LNCaP clone FGC (cell line): ENCODE results near the gene MARS2.
"Not testable (repeated sequence)": the region's sequence is repeated elsewhere in the genome, so short reads cannot be mapped to it uniquely, and the experiment has no call there.

Experiments used
- DNase-seq: peaks from one replicate; pipeline ENCODE4 v3.0.0-alpha.2; 2011; ENCODE audit warnings: low read depth
- H3K4me3 ChIP-seq: 2 replicates; pipeline ENCODE4 v1.5.1; 2011; ENCODE audit warnings: mild to moderate bottlenecking, low read depth, low read length, control low read depth
- TF ChIP-seq, protein P1 (sequence below): IDR thresholded peaks from 2 replicates; pipeline ENCODE4 v1.5.1; 2012; ENCODE audit warnings: mild to moderate bottlenecking; ENCODE audit not compliant: control insufficient read depth, insufficient read depth; ENCODE audit errors: extremely low read depth

Gene MARS2

GRCh38 chr2:197717863-197718262 is 12.7 kb downstream of the MARS2 start:
- no peak overlapping the region for H3K4me3 ChIP-seq
- TF ChIP-seq, protein P1, sequence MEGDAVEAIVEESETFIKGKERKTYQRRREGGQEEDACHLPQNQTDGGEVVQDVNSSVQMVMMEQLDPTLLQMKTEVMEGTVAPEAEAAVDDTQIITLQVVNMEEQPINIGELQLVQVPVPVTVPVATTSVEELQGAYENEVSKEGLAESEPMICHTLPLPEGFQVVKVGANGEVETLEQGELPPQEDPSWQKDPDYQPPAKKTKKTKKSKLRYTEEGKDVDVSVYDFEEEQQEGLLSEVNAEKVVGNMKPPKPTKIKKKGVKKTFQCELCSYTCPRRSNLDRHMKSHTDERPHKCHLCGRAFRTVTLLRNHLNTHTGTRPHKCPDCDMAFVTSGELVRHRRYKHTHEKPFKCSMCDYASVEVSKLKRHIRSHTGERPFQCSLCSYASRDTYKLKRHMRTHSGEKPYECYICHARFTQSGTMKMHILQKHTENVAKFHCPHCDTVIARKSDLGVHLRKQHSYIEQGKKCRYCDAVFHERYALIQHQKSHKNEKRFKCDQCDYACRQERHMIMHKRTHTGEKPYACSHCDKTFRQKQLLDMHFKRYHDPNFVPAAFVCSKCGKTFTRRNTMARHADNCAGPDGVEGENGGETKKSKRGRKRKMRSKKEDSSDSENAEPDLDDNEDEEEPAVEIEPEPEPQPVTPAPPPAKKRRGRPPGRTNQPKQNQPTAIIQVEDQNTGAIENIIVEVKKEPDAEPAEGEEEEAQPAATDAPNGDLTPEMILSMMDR: no peak
- DNase-seq: no peak

- H3K4me3 ChIP-seq: no peak overlapping the region
- TF ChIP-seq, protein P1: no peak
- no peak for DNase-seq
These were observed 21.8 kb downstream of the MARS2 start for GRCh38 chr2:197727011-197727410.

- H3K4me3 ChIP-seq, DNase-seq: not testable (repeated sequence)
These were observed 23.7 kb downstream of the MARS2 start for GRCh38 chr2:197728555-197729544.

- no peak overlapping the region for H3K4me3 ChIP-seq
- DNase-seq: no peak
- TF ChIP-seq, protein P1: no peak
These were observed 35.0 kb downstream of the MARS2 start for GRCh38 chr2:197740200-197740599.
